Fibroblast of villous mesenchyme (primary cell): ENCODE results near the gene MAPK14. TPM values are rescaled to one million over a fixed set of nuclear protein-coding genes. Genes with fewer than 3 reads are reported as not detected.
"Not testable (repeated sequence)": the region's sequence is repeated elsewhere in the genome, so short reads cannot be mapped to it uniquely, and the experiment has no call there.

Experiments used
- DNase-seq: peaks from one replicate; pipeline ENCODE4 v3.0.0-alpha.2; 2010; ENCODE audit warnings: low read depth
- H3K4me3 ChIP-seq: 2 replicates; pipeline ENCODE4 v1.5.1; 2011; ENCODE audit warnings: low read depth, mild to moderate bottlenecking, low read length
- CTCF ChIP-seq: IDR thresholded peaks from 2 replicates; pipeline ENCODE4 v1.5.1; 2012; ENCODE audit warnings: low read depth, mild to moderate bottlenecking, low read length; ENCODE audit not compliant: insufficient read depth
- total RNA-seq: library from RNA; depleted of rRNA; stranded (reverse); fragments of >200 nt; gene quantifications from 2 replicates; pipeline ENCODE4 v1.2.3, GENCODE V29; 2012

Gene MAPK14
- total RNA-seq, 1 donor, result 86.8 TPM

DNA sequence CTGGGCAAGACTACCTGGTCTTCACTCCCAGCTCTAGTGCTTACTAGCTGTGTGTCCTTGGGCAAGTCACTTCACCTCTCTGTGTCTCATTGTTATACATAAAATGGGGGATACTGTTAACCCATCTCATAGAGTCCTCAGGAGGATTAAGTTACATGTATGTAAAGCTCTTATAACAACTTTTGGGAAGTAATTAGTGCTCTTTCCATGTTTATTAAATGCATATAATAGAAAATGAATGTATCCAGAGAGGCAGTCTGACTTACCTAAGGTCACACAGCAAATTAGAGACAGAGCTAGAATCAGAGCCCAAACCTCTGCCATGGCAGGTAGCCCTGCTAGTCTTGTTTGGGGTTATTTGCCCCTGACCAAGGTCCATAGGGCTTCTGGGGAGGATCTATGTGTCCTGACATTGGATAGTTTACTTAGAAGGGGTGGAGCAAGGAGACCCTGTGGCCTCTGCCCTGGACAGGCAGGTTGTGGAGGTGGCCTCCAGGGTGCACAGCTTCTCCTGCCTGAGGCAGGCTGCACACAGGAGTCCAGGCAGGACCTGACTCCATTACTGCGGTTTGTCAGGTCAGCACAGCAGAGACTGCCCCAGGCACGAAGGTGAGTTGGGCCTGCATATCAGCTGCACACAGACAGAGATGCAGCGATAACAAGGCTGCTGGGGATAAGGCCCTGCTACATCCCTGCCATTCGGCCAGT is 94.3 kb downstream of the MAPK14 start:
- no peak for TF ChIP-seq CTCF
- no peak for DNase-seq
- no peak overlapping the region for H3K4me3 ChIP-seq

DNA sequence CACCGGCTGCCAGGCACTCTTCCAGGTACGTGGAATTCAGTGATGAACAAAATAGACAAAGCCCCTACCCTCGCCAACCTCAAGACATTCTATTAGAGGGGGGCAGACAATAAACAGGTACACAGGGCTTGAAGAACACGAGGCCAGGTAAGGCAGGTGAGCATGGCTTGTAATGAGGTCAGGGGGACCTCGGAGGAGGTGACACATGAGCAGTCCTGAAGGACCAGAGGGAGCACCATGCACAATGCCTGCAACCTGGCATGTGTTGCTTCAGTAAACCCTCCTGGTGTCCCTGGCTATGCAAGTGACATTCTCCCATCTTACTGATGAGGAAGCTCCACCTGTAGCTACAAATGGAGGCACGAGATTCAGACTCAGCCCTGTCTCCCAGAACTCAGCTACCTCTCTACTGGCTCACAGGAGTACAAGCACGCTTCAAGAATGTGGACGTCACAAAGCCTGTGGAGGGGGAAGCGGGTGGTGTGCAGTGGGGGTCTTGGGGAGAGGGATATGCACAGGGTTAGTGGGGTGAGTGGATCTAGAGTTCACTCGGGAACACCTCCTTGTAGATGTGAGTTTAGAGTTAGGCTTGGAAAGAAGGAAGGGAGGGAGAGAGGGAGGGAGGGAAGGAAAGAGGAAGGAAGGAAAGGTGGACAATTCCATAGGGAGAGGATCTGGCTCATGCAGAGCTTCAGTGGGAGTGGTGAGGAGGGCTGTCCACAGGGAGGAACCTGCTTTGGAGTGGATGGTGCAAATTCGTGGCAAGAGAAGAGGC is 95.1 kb downstream of the MAPK14 start:
- no peak overlapping the region for H3K4me3 ChIP-seq
- no peak for TF ChIP-seq CTCF
- no peak for DNase-seq

DNA sequence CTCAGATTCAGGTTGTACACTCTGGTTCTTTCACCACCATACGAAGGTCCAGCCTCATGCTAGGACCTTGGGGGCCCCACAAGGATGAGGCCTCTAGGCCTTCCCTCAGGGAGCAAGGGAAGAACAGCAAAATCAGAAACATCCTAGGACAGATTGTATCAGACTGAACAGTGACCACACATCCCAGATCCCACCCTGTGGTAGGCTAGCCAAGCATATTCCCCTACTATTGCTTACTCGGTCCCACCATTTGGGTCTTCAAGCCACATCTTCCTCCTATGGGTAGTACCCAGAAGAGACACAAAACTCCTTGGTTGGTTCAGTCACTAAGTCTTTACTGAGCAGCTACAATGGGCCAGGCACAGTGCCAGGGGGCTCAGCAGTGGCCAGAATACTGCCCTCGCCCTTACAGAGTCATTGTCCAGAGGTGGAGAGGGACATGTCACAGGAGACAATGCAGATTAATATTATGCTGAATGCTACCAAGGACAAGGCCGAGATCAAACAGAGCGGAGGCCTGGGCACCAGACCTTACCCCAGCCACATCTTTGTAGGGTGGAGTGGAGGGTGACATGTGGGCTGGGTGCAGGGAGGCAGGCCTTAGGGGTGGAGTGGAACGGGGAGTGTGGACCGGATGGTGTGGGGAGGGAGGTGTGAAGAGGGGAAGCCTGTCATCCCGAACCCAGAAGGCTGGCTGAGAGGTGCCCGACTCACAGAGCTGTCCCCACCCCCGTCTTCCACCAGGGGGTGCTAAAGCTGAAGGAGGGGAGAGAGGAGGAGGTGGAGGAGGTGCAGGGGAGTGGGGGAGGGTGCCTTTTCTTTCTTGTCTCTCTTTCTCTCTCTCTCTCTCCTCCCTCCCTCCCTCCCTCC is 95.9 kb downstream of the MAPK14 start:
- no peak overlapping the region for H3K4me3 ChIP-seq
- peak; percentile 82 for DNase-seq
- peak; percentile 77 for TF ChIP-seq CTCF

DNA sequence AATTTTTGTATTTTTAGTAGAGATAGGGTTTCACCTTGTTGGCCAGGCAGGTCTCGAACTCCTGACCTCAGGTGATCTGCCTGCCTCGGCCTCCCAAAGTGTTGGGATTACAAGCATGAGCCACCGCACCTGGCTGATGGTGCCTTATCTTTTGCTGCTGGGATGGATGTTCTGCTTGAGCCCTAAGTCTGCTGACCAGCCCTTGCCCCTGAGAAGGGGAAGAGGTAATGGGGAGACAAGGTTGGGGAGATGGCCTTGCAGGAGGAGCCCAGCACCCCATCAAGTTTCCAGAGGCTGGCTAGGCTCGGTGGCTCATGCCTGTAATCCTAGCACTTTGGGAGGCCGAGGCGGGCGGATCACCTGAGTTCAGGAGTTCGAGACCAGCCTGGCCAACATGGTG is 96.7 kb downstream of the MAPK14 start:
- H3K4me3 ChIP-seq, DNase-seq: not testable (repeated sequence)

GRCh38 chr6:36124881-36125280 is 97.3 kb downstream of the MAPK14 start:
- DNase-seq, result no peak
- no peak for TF ChIP-seq CTCF
- H3K4me3 ChIP-seq, result no peak overlapping the region

DNA sequence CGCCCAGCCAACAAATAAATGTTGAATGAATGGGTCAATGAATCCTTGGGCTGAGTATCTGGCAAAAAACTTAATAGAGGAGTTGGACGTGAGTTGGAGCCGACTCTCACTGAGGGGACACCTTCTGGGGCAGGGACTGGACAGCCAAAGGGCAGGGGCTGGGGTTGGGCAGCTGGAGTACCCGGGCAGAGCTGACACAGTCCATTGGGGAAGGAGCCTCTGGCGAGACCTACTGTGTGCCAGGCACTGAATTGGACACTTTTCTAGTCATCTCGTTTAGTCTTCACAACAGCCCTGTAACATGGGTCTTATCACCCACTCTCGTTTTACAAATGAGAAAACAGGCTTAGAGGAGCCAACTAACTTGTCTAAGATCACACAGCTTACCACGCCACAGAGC is 98.0 kb downstream of the MAPK14 start:
- H3K4me3 ChIP-seq, result no peak overlapping the region
- no peak for TF ChIP-seq CTCF
- no peak for DNase-seq

DNA sequence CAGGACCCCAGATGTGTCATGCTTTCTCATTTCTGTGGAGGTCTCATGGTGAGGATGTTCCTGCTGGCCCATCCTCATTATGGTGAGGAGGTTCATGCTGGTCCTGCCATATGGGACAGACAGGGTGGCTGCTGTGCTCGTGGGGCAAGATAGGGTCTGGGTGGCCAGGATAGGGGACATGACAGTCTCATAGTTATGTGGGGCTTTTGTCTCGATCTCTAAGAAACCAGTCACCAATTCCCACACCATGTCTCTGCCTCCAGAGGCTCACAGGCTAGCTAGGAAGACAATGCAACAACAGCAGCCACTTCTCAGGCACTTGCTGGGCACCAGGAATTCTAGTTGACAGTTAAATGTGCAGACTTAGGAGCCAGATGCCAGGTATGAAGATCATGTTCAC is 98.5 kb downstream of the MAPK14 start:
- TF ChIP-seq CTCF, result no peak
- DNase-seq, result no peak
- no peak overlapping the region for H3K4me3 ChIP-seq
